Suppressor macrophage treated with lipopolysaccharide for 4 hours (primary cell): ENCODE measurements around the gene SYT2.

ENCODE experiments used
- DNase-seq: peaks from one replicate; pipeline ENCODE4 v3.0.0-alpha.2; 2020

Gene SYT2

GRCh38 chr1:202703191-202703590 is 7.1 kb downstream of the SYT2 start:
- no peak for DNase-seq

GRCh38 chr1:202702088-202702487 is 8.2 kb downstream of the SYT2 start:
- DNase-seq, result no peak

- no peak for DNase-seq
These were observed 9.1 kb downstream of the SYT2 start for GRCh38 chr1:202701200-202701599.

GRCh38 chr1:202700061-202700460 is 10.2 kb downstream of the SYT2 start:
- DNase-seq, result no peak

- DNase-seq, result no peak
These were observed 12.0 kb downstream of the SYT2 start for GRCh38 chr1:202698276-202698675.

- DNase-seq, result no peak
These were observed 13.2 kb downstream of the SYT2 start for GRCh38 chr1:202697038-202697437.

- DNase-seq, result no peak
These were observed 15.9 kb downstream of the SYT2 start for GRCh38 chr1:202694314-202694713.

- peak; percentile 80 for DNase-seq
These were observed 17.2 kb downstream of the SYT2 start for GRCh38 chr1:202692959-202693555.

GRCh38 chr1:202691816-202692215 is 18.4 kb downstream of the SYT2 start:
- DNase-seq, result no peak

GRCh38 chr1:202689493-202690342 is 20.5 kb downstream of the SYT2 start:
- DNase-seq, result no peak

- DNase-seq, result no peak
These were observed 21.2 kb downstream of the SYT2 start for GRCh38 chr1:202689082-202689481.

GRCh38 chr1:202688401-202688800 is 21.9 kb downstream of the SYT2 start:
- no peak for DNase-seq

- DNase-seq, result no peak
These were observed 22.5 kb downstream of the SYT2 start for GRCh38 chr1:202687798-202688197.

- DNase-seq, result no peak
These were observed 22.9 kb downstream of the SYT2 start for GRCh38 chr1:202687370-202687769.

- no peak for DNase-seq
These were observed 24.6 kb downstream of the SYT2 start for GRCh38 chr1:202685641-202686040.

GRCh38 chr1:202684716-202685115 is 25.5 kb downstream of the SYT2 start:
- DNase-seq, result no peak

- no peak for DNase-seq
These were observed 27.2 kb downstream of the SYT2 start for GRCh38 chr1:202683029-202683428.

GRCh38 chr1:202682477-202682876 is 27.8 kb downstream of the SYT2 start:
- DNase-seq, result no peak

GRCh38 chr1:202681736-202682420 is 28.4 kb downstream of the SYT2 start:
- no peak for DNase-seq

- no peak for DNase-seq
These were observed 29.5 kb downstream of the SYT2 start for GRCh38 chr1:202680586-202681352.

GRCh38 chr1:202679406-202680177 is 30.7 kb downstream of the SYT2 start:
- no peak for DNase-seq

GRCh38 chr1:202677433-202677832 is 32.8 kb downstream of the SYT2 start:
- no peak for DNase-seq
